GM11168 (cell line): ENCODE data around the gene MAMLD1.

ENCODE experiments used
- in situ Hi-C: fragments of 300-500 bp; cut with MboI; formaldehyde crosslinking; loops from one replicate; pipeline ENCODE4 v1.12.0; 2022; ENCODE audit warnings: low sequenced_read_pairs; ENCODE audit not compliant: unreplicated experiment

MAMLD1 gene

DNA sequence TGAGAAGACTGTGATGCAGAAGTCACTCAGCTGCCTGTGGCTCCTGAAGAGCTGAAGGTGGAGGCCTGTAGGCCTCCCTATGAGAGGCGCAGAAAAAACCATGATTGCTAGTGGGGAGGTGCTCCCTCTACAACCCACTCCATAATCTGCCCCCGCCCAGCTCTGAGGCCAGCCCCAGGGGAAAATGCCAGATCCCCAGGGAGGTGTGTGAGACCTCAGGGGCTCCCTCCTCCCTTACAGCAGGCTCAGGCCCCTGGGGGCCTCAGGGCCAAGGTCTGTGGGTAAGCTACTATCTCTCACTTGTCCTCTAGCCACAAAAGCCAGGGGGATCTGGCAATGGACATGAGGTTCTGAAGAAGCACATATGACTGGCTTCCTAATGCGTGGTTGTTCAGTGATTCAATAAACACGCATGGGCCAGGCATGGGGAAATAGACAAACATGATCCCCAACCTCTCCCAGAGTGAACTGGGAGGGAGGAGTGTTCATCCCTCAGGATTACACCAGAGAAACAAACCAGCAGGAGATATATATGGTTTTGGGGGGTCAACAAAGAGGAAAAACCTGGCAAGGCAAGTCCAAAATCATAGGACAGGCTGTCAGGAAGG, 154.3 kb downstream of the MAMLD1 start:
- in situ Hi-C loops, result no loop called here

DNA sequence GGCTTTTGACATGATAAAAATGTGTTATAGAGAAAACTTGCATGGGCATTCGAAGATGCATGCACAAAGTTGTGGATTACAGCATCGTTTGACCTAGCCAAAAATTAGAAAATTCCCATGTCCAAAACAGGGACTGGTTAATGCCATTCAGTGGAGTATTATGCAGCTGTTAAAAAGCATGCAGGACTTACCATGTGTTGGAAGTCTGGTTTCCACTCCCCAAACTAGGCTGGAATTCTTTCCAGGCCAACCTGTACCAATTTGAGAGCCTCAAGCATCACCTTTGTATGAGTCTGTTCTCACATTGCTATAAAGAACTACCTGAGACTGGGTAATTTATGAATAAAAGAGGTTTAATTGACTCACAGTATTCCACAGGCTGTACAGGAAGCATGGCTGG, 159.4 kb downstream of the MAMLD1 start:
- in situ Hi-C loops, result no loop called here

DNA sequence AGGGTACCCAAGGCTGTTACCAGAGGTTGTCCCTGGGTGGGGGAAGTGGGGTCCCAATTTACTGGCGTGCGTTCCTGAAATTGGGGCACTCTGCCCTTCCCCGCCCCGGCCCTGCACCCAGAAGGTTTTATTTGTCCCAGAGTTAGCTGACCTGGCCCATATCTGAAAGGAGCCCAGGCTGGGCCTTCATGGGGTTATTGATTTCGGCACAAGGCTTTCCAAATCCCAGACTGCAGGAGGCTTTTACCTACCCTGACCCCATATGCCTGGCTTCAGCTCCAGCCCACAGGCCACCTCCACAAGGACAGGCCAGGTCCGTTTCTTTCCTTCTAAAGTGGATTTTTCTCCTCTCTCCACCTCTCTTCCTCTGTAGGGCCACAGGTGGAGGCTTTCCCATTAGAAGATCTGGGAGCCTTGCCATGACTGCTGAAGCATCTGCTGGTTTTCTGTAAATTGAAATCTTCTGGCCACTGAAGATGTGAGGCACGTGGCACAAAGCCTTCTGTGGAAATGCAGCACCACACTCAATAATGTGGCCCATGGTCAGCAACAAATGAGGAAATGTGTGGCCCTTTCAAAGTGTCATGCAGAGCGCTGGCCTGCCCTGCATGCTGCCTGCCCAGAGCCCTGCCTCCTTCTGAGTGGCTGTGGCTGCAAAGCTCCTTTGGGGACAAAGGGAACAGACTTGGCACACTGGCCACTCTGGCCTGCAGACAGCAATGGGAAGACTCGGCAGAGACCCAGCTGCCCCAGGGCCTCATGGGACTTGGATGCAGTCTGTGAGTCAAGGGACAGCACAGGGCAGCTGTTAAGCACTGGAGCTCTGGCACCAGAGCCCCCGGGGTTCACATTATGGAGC, 162.2 kb downstream of the MAMLD1 start:
- in situ Hi-C loops, result no loop called here

DNA sequence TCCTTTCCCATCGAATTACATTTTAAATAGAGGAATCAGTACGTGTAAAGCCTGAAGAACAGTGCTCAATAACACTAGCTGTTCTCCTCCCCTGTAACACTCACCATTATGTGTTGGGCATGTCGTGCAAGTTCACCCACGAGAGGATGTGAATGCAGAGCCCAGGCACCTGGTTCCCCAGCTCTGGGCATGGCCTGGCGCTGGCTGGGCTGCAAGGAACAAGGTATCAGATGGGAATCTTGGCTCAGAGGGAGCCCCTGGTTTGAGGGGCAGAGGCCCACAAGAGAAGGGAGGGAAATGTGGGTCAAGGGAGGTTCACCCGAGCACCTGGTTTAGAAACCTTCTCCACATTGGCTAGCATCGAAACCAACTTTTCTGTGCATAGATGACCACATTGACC, 163.6 kb downstream of the MAMLD1 start:
- in situ Hi-C loops, result no loop called here

GRCh38 chrX:150527108-150527507, 164.0 kb downstream of the MAMLD1 start:
- in situ Hi-C loops, result no loop called here

DNA sequence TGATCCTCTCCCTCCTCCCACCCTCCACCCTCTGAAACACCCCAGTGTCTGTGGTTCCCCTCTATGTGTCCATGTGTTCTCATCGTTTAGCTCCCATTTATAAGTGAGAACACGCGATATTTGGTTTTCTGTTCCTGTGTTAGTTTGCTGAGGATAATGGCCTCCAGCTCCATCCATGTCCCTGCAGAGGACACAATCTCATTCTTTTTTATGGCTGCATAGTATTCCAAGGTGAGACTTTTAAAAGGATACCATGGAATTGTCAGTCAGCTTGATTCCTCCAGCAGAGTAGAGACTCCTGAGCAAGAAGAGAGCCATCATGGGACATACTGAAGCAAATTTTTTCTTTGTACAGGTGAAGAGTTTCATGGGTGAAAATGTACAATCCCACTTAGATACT, 166.5 kb downstream of the MAMLD1 start:
- in situ Hi-C loops, result no loop called here

DNA sequence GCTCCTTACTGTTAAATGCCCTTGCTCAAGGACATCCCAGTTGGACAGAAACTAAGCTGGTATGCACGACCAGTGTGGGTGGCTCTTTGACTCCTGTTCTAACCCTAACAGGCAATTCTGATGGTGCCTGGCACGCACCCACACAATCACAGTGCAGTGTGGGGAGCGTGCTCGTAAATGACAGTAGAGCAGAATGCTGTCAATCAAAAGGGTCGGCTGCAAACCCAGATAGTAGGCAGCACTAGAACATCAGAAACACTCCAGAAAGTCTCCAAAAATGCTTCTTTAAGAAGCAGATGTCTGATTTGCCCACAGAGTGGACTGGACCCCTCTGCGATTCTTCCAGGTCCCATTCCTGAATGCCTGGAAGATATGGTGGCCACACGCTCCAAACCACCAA, 167.7 kb downstream of the MAMLD1 start:
- in situ Hi-C loops, result no loop called here

DNA sequence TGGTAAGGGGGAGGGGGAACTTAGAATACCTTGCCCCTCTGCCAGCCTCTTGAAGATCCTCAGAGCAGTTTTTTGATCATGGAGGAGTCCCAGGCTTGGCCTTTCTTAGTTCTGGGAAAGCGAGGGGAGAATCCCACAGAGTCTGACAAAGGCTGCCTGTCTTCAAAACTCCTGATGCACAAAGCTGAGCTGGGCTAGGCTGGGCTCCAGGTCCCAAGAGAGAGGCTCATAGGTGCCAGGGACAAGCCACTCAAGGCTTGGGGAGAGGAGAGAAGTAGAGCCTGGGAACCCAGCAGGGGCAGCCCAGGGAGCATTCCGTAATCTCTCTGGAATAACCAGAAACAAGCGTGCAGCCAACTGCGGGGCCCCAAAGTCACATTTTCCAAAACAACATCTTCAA, 168.3 kb downstream of the MAMLD1 start:
- in situ Hi-C loops, result no loop called here

- in situ Hi-C loops, result no loop called here
Observed at GRCh38 chrX:150533863-150534262, 170.7 kb downstream of the MAMLD1 start.

DNA sequence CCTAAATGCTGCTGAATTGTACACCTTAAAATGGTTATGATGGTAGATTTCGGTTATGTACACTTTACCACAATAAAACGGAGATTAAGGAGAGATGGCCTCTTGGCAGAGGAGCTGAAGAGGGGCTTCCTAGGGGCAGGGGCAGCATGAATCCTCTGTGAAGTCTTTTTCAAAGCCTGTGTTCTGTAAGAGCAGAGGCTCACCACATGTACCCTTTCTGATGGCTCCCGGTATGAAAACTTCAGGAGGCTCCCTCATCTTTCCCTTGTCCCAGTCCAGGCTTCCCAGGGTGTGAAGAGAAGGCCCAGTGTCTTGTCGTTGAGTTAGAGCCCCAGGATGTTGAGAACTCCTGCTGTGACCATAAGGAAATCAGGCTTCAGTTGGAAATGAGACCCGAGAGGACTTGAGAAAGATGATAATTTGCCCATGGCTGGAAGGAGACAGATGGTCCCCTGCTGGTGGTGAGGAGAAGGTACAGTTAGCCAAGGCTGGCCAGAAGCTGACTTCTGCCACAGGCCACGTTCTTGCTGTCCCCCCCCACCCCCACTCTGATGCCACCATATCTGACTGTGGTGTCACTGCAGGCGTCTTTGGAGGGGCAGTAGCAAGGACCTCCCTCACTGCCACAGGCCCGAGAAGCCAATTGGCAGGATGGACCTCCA, 173.5 kb downstream of the MAMLD1 start:
- in situ Hi-C loops, result no loop called here

GRCh38 chrX:150537851-150538250, 174.7 kb downstream of the MAMLD1 start:
- in situ Hi-C loops, result no loop called here

- in situ Hi-C loops, result no loop called here
Observed at GRCh38 chrX:150540965-150541364, 177.8 kb downstream of the MAMLD1 start.

DNA sequence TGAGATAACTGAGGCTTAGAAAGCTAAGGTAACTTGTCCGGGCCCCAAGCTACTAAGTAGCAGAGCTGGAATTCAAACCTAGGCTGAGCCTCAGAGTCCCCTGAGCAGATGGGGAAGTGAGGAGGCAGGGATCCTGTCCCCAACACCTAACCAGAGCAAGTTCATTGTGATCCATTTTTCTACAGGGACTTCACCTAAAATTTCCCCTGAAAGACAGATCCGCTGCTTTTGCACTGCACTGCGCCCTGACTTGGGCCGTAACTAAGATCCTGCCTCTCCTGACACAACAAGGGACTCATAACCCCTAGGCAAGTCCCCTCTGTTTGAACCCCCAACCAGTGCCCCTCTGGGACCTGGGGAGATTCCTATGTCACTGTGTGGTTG, 179.7 kb downstream of the MAMLD1 start:
- in situ Hi-C loops, result no loop called here

DNA sequence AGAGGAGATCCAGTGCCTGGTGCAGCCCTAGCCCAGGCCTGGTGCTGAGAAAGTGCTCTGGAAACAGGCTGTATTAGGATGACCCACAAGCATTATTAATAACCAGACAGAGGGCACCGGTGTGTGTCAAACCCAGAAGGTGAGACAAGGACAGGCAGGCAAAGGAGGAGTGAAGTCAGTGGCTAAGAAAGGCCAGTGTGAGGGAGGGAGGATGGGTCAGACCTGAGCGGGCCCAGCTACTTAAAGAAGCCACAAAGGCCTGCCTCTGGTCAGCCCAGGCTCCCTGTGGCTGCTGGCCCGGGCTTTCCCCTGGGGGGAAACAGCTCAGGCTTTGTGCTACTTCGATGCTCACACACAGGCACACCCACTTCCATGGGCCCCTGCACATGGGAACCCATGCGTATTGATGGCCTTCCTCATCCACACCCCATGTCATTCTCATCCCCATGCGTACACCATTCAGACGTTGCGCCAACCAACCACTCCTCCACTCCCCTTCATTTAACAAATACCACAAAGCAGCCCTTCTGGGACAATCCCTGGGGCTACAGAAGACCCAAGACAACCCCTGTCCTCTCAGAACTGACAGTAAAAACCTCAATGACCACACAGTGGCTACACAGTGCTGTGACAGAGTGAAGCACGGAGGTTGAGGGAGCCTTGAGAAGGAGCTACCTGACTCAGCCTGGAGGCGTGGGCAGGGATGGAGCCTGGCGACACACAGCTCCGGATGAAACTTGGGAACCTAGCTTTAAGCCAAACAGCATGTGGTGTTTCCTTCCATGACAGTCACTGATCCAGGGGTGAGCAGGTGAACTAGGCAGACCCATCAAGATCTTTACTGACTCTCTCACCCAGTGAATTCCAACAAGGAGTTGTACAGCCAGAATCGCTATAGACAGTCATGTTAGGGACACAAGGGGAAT, 180.4 kb downstream of the MAMLD1 start:
- in situ Hi-C loops, result no loop called here

DNA sequence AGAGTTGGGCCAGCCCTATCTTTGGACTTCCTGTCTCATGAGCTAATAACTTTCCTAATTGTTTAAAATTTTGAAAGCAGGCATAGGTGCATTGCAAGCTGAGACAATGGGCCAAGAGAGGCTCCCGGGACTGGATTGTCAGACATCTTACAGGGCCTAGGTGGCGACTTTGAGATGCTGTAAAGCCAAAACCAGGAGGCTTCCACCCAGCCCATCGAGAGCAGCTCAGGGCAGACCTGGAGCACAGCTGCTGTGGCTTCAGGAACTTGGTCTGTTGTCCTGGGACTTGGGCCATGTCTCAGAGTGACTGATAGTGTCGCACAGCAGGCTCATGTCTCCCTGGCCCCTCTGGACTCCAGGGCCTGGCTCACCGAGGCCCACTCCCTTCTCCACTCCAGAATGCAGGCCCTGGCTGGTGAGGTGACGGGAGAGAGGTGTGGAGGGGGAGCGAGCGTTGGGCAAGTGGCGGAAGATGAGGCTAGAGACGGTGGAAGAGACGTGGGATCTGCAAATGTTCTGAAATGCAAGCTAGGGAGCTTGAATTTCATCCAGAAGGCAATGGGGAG, 181.2 kb downstream of the MAMLD1 start:
- in situ Hi-C loops, result no loop called here

GRCh38 chrX:150544835-150545770, 182.0 kb downstream of the MAMLD1 start:
- in situ Hi-C loops, result no loop called here

GRCh38 chrX:150546711-150547153, 183.6 kb downstream of the MAMLD1 start:
- in situ Hi-C loops, result no loop called here

DNA sequence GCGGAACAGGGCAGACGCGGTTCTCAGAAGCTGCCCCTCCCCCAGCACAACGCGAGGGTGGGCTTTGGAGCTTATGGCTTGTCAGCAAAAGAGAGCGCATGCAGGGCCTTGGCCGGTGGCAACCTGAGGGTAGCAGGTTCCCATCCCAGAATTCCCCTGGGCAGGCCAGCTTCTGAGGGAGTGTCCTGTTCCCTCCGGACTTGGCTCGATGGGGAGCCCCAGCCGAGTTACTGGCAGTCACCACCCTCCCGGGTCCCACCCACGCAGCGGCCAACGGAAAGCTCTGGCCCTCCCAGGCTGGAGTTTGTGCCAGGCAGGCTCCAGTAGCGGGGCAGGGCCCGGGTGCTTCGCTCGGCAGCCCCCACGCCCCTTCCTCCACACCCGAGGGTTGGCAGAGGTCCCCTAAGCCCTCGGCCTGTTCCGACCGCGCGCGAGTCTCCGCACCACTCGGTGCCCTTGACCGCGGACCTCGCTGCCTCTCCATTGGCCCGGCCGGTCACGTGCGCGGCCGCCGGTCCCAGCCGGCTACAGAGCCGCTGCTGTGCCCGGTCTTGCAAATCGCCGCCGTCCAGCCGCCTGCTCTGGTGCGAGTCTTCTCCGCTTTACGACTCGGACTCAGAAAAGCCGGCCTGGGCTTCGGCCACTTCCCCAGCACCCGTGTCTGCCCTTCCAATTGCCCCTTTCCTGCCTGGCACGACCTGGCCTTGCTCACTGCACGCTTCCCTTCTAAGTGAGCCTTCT, 184.4 kb downstream of the MAMLD1 start:
- in situ Hi-C loops, result no loop called here
